IPS-NIHi7 (cell line): ENCODE data around the gene COL13A1.

Experiments used
- DNase-seq: peaks from one replicate; pipeline ENCODE4 v3.0.0; 2012; ENCODE audit warnings: mixed read lengths; ENCODE audit errors: extremely low spot score

The COL13A1 gene

GRCh38 chr10:69819716-69820506, 18.2 kb downstream of the COL13A1 start:
- no peak for DNase-seq

- no peak for DNase-seq
These were observed 19.1 kb downstream of the COL13A1 start for GRCh38 chr10:69820817-69821216.

- DNase-seq = no peak
These were observed 23.9 kb downstream of the COL13A1 start for GRCh38 chr10:69825604-69826003.

GRCh38 chr10:69826094-69826493, 24.4 kb downstream of the COL13A1 start:
- no peak for DNase-seq

- DNase-seq = peak; percentile 56
These were observed 25.3 kb downstream of the COL13A1 start for GRCh38 chr10:69826789-69827554.

- DNase-seq = no peak
These were observed 26.6 kb downstream of the COL13A1 start for GRCh38 chr10:69828144-69828870.

- DNase-seq = no peak
These were observed 28.1 kb downstream of the COL13A1 start for GRCh38 chr10:69829775-69830174.

- no peak for DNase-seq
These were observed 29.6 kb downstream of the COL13A1 start for GRCh38 chr10:69831231-69831855.

GRCh38 chr10:69835233-69835632, 33.5 kb downstream of the COL13A1 start:
- no peak for DNase-seq

GRCh38 chr10:69835875-69836730, 34.4 kb downstream of the COL13A1 start:
- no peak for DNase-seq

GRCh38 chr10:69836731-69837030, 35.0 kb downstream of the COL13A1 start:
- DNase-seq = no peak

- DNase-seq = no peak
These were observed 35.6 kb downstream of the COL13A1 start for GRCh38 chr10:69837261-69837660.

- DNase-seq = no peak
These were observed 36.7 kb downstream of the COL13A1 start for GRCh38 chr10:69838418-69838817.

- no peak for DNase-seq
These were observed 37.1 kb downstream of the COL13A1 start for GRCh38 chr10:69838853-69839252.

GRCh38 chr10:69839696-69840345, 38.1 kb downstream of the COL13A1 start:
- no peak for DNase-seq

- no peak for DNase-seq
These were observed 39.1 kb downstream of the COL13A1 start for GRCh38 chr10:69840773-69841172.

- no peak for DNase-seq
These were observed 40.3 kb downstream of the COL13A1 start for GRCh38 chr10:69842020-69842419.

GRCh38 chr10:69842882-69843281, 41.2 kb downstream of the COL13A1 start:
- DNase-seq = no peak

GRCh38 chr10:69843923-69844322, 42.2 kb downstream of the COL13A1 start:
- no peak for DNase-seq

- no peak for DNase-seq
These were observed 43.0 kb downstream of the COL13A1 start for GRCh38 chr10:69844698-69845097.
